IMR-90 (cell line): ENCODE data around the gene SLC12A7.

Source experiments
- FOS ChIP-seq: fragments of 150-350 bp; IDR thresholded peaks from 2 replicates; pipeline ENCODE4 v1.6.1; 2016; ENCODE audit warnings: low read depth, low read length
- MAZ ChIP-seq: IDR thresholded peaks from 2 replicates; pipeline ENCODE4 v1.6.1; 2012; ENCODE audit warnings: low read depth, mild to moderate bottlenecking, low read length, improper control_type of control experiment, moderate library complexity, borderline replicate concordance
- NFE2L2 ChIP-seq: fragments of 150-350 bp; IDR thresholded peaks from 2 replicates; pipeline ENCODE4 v1.6.1; 2016; ENCODE audit warnings: low read depth, mild to moderate bottlenecking, low read length
- POLR2A ChIP-seq: IDR thresholded peaks from 2 replicates; pipeline ENCODE4 v1.6.1; 2012; ENCODE audit warnings: mild to moderate bottlenecking, low read depth, low read length
- SMC3 ChIP-seq: fragments of 150-350 bp; IDR thresholded peaks from 2 replicates; pipeline ENCODE4 v1.6.1; 2016; ENCODE audit warnings: low read depth, mild to moderate bottlenecking, antibody characterized with exemption, low read length, moderate library complexity
- USF2 ChIP-seq: fragments of 150-350 bp; IDR thresholded peaks from 2 replicates; pipeline ENCODE4 v1.6.1; 2017; ENCODE audit warnings: mild to moderate bottlenecking, antibody characterized with exemption, low read length, low read depth
- TF ChIP-seq, protein P1 (sequence below): conservative IDR thresholded peaks from 2 replicates; pipeline ENCODE4 v1.5.1; 2012; ENCODE audit warnings: mild to moderate bottlenecking, low read depth, low read length, improper control_type of control experiment

GRCh38 chr5:1054799-1055775 is 56.8 kb downstream of the SLC12A7 start:
- TF ChIP-seq, protein P1, sequence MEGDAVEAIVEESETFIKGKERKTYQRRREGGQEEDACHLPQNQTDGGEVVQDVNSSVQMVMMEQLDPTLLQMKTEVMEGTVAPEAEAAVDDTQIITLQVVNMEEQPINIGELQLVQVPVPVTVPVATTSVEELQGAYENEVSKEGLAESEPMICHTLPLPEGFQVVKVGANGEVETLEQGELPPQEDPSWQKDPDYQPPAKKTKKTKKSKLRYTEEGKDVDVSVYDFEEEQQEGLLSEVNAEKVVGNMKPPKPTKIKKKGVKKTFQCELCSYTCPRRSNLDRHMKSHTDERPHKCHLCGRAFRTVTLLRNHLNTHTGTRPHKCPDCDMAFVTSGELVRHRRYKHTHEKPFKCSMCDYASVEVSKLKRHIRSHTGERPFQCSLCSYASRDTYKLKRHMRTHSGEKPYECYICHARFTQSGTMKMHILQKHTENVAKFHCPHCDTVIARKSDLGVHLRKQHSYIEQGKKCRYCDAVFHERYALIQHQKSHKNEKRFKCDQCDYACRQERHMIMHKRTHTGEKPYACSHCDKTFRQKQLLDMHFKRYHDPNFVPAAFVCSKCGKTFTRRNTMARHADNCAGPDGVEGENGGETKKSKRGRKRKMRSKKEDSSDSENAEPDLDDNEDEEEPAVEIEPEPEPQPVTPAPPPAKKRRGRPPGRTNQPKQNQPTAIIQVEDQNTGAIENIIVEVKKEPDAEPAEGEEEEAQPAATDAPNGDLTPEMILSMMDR, result no peak
- TF ChIP-seq NFE2L2 (no peak), POLR2A (no peak), SMC3 (no peak), USF2 (no peak), FOS (no peak), MAZ (no peak)
